CD14-positive monocyte (primary cell): ENCODE results near the gene PARVG. TPM values are rescaled to one million over a fixed set of nuclear protein-coding genes. Genes with fewer than 3 reads are reported as not detected.

ENCODE experiments used
- DNase-seq, 3 donors: peaks; one replicate each; pipeline ENCODE4 v3.0.0-alpha.2; 2011 to 2022
- H2AFZ ChIP-seq: 2 replicates; pipeline ENCODE4 v1.6.0; 2012; ENCODE audit warnings: mild to moderate bottlenecking, low read depth, low read length, inconsistent platforms; ENCODE audit not compliant: insufficient read depth, poor library complexity, severe bottlenecking
- H3K27ac ChIP-seq, 2 donors: 1 replicate in 1 of 2; 2 replicates in 1 of 2; pipeline ENCODE4 v1.5.1; 2012 to 2013; ENCODE audit warnings: low read length in 2 of 2, control low read depth in 1 of 2, inconsistent platforms in 1 of 2, low read depth in 1 of 2, mild to moderate bottlenecking in 1 of 2
- H3K27me3 ChIP-seq, 2 donors: one replicate each; pipeline versions ENCODE4 v1.6.0 to v1.6.1; 2011 to 2013; ENCODE audit warnings: low read length in 2 of 2; ENCODE audit not compliant: control insufficient read depth in 2 of 2, insufficient read depth in 2 of 2
- H3K36me3 ChIP-seq, 2 donors: replicated peaks in 1 of 2; 1 replicate in 1 of 2; 2 replicates in 1 of 2; pipeline versions ENCODE4 v1.5.1 to v1.6.1; 2012 to 2013; ENCODE audit warnings: low read length in 2 of 2, control low read depth in 1 of 2, inconsistent platforms in 1 of 2, mild to moderate bottlenecking in 1 of 2; ENCODE audit not compliant: insufficient read depth in 2 of 2, control insufficient read depth in 1 of 2
- H3K4me1 ChIP-seq, 2 donors: 1 replicate in 1 of 2; 2 replicates in 1 of 2; pipeline versions ENCODE4 v1.5.1 to v1.6.1; 2012 to 2013; ENCODE audit warnings: low read length in 2 of 2, control low read depth in 1 of 2, inconsistent platforms in 1 of 2, mild to moderate bottlenecking in 1 of 2, moderate library complexity in 1 of 2; ENCODE audit not compliant: insufficient read depth in 2 of 2, control insufficient read depth in 1 of 2
- H3K4me2 ChIP-seq: replicated peaks from 2 replicates; pipeline ENCODE3; 2012; ENCODE audit warnings: low read length, moderate library complexity, mild to moderate bottlenecking; ENCODE audit not compliant: poor library complexity, severe bottlenecking; ENCODE audit errors: extremely low read depth
- H3K4me3 ChIP-seq, 3 experiments: fragments of 200-600 bp in 1 of 3; sonication (generic) in 1 of 3; replicated peaks in 1 of 3; 1 replicate in 2 of 3; 2 replicates in 1 of 3; pipeline ENCODE4 v1.5.1; 2011 to 2013; ENCODE audit warnings: low read length in 3 of 3, mild to moderate bottlenecking in 3 of 3, control low read depth in 2 of 3, low read depth in 2 of 3, inconsistent platforms in 1 of 3, moderate library complexity in 1 of 3
- H3K79me2 ChIP-seq: 2 replicates; pipeline ENCODE4 v1.6.0; 2012; ENCODE audit warnings: mild to moderate bottlenecking, control low read depth, inconsistent platforms, low read length, moderate library complexity; ENCODE audit not compliant: insufficient read depth
- H3K9ac ChIP-seq: 2 replicates; pipeline ENCODE4 v1.6.0; 2017; ENCODE audit warnings: low read length, mild to moderate bottlenecking; ENCODE audit not compliant: insufficient read depth, poor library complexity, severe bottlenecking
- H3K9me3 ChIP-seq, 2 donors: replicated peaks in 1 of 2; 1 replicate in 1 of 2; 2 replicates in 1 of 2; pipeline versions ENCODE4 v1.5.1 to v1.6.1; 2012 to 2013; ENCODE audit warnings: low read length in 2 of 2, control low read depth in 1 of 2; ENCODE audit not compliant: control insufficient read depth in 1 of 2, insufficient read depth in 1 of 2
- H4K20me1 ChIP-seq: 2 replicates; pipeline ENCODE4 v1.6.0; 2012; ENCODE audit warnings: mild to moderate bottlenecking, low read length, control low read depth, moderate library complexity; ENCODE audit not compliant: insufficient read depth
- H3K27ac Mint-ChIP-seq, 7 donors: one replicate each; pipeline ENCODE4 v1.8.0; 2020; ENCODE audit warnings: mild to moderate bottlenecking in 7 of 7, mixed read lengths in 7 of 7, moderate library complexity in 6 of 7, inconsistent platforms in 2 of 7
- H3K27me3 Mint-ChIP-seq, 3 donors: one replicate each; pipeline ENCODE4 v1.8.0; 2021 to 2022; ENCODE audit warnings: low read depth in 3 of 3, mild to moderate bottlenecking in 3 of 3, mixed read lengths in 3 of 3, moderate library complexity in 3 of 3, inconsistent platforms in 1 of 3
- H3K36me3 Mint-ChIP-seq, 2 donors: one replicate each; pipeline ENCODE4 v1.8.0; 2020; ENCODE audit warnings: mixed read lengths in 2 of 2, inconsistent platforms in 1 of 2, mild to moderate bottlenecking in 1 of 2
- H3K4me1 Mint-ChIP-seq: one replicate; pipeline ENCODE4 v1.8.0; 2020; ENCODE audit warnings: mild to moderate bottlenecking, mixed read lengths
- H3K4me3 Mint-ChIP-seq, 2 donors: one replicate each; pipeline ENCODE4 v1.8.0; 2020; ENCODE audit warnings: mild to moderate bottlenecking in 2 of 2, mixed read lengths in 2 of 2, moderate library complexity in 1 of 2
- H3K9me3 Mint-ChIP-seq, 7 donors: one replicate each; pipeline ENCODE4 v1.8.0; 2020 to 2022; ENCODE audit warnings: mixed read lengths in 7 of 7, mild to moderate bottlenecking in 6 of 7, moderate library complexity in 6 of 7, inconsistent platforms in 2 of 7
- CTCF ChIP-seq: fragments of 200-600 bp; IDR thresholded peaks from one replicate; pipeline ENCODE4 v1.8.0; 2022; ENCODE audit warnings: antibody characterized with exemption, mild to moderate bottlenecking
- WGBS: methylation state at CpG from one replicate; pipeline ENCODE4 v1.1.5; 2013; ENCODE audit warnings: missing lambda C conversion rate; ENCODE audit not compliant: insufficient coverage; 5-methylcytosine and 5-hydroxymethylcytosine counted together
- intact Hi-C, 2 donors: fragments of 100-400 bp; cut with micrococcal nuclease; formaldehyde crosslinking; loops; one replicate each; pipeline versions ENCODE4 v1.15.0 to v1.15.1; 2023
- polyA plus RNA-seq, 3 donors: library from polyadenylated mRNA; depleted of rRNA in 1 of 3; unstranded in 2 of 3; stranded (reverse) in 1 of 3; fragments of 300-500 nt in 2 of 3; fragments of >200 nt in 1 of 3; fragmentation: Illumina TruSeq in 2 of 3; gene quantifications; 1 replicate in 2 of 3; 2 replicates in 1 of 3; pipeline ENCODE4 v1.2.3, GENCODE V29; 2012 to 2021

Gene PARVG
- polyA plus RNA-seq, 3 donors, result 169 to 577 (median 190) TPM

GRCh38 chr22:44242946-44243724 is 62.4 kb downstream of the PARVG start:
- Histone ChIP-seq H3K4me2 (no peak overlapping the region), H4K20me1 (no peaks in the 10 kb centered on the region), H3K36me3 (no peaks in the 10 kb centered on the region), H3K4me3 (no peak overlapping the region), H3K9ac (no peak overlapping the region), H3K79me2 (no peaks in the 10 kb centered on the region), H3K4me1 (no peaks in the 10 kb centered on the region), H3K27ac (no peak overlapping the region), H2AFZ (no peak overlapping the region), H3K9me3 (no peaks in the 10 kb centered on the region), H3K27me3 (no peaks in the 10 kb centered on the region)
- DNase-seq, result no peak
- no peak overlapping the region for H3K4me3 Mint-ChIP-seq
- WGBS, result 96% methylated on average over 12 of the region's 17 CpGs
- intact Hi-C loops, result no loop called here
- TF ChIP-seq CTCF, result no peak
- H3K9me3 Mint-ChIP-seq, result peaks cover 0 to 5% (median 0%) of the 10 kb centered on the region in 7 donors
- H3K27ac Mint-ChIP-seq, result no peak overlapping the region
- H3K36me3 Mint-ChIP-seq, result no peaks in the 10 kb centered on the region
- peaks cover 1% of the 10 kb centered on the region for H3K4me1 Mint-ChIP-seq
- peaks cover 3 to 10% (median 10%) of the 10 kb centered on the region in 3 donors for H3K27me3 Mint-ChIP-seq

GRCh38 chr22:44243761-44244160 is 63.0 kb downstream of the PARVG start:
- no peak overlapping the region for H3K4me3 Mint-ChIP-seq
- no peaks in the 10 kb centered on the region for H3K36me3 ChIP-seq
- peaks cover 1% of the 10 kb centered on the region for H3K4me1 Mint-ChIP-seq
- H3K9me3 ChIP-seq, result peaks cover 4% of the 10 kb centered on the region in 2 donors
- no peak for DNase-seq
- H3K9me3 Mint-ChIP-seq, result peaks cover 0 to 10% (median 5%) of the 10 kb centered on the region in 7 donors
- WGBS, result 90% methylated on average over 4 of the region's 8 CpGs
- H3K36me3 Mint-ChIP-seq, result no peaks in the 10 kb centered on the region
- H3K4me1 ChIP-seq, result no peaks in the 10 kb centered on the region
- H3K27me3 ChIP-seq, result no peaks in the 10 kb centered on the region
- no peak overlapping the region for H2AFZ ChIP-seq
- no peak overlapping the region for H3K9ac ChIP-seq
- TF ChIP-seq CTCF, result no peak
- H3K4me2 ChIP-seq, result no peak overlapping the region
- intact Hi-C loops, result no loop called here
- H3K27ac ChIP-seq, result no peak overlapping the region
- H3K27ac Mint-ChIP-seq, result no peak overlapping the region
- no peaks in the 10 kb centered on the region for H3K79me2 ChIP-seq
- H3K27me3 Mint-ChIP-seq, result peaks cover 3 to 10% (median 7%) of the 10 kb centered on the region in 3 donors
- H3K4me3 ChIP-seq, result no peak overlapping the region
- no peaks in the 10 kb centered on the region for H4K20me1 ChIP-seq
